Stimulated activated CD8-positive, alpha-beta memory T cell treated with anti-CD3 and anti-CD28 coated beads, Interleukin-2, amount 100 ng/mL, for 48 hours (primary cell): ENCODE measurements around the gene SORBS1.

Source experiments
- DNase-seq, 2 donors: peaks; one replicate each; pipeline ENCODE4 v3.0.0-alpha.2; 2020; ENCODE audit warnings: low read depth in 2 of 2

The SORBS1 gene

GRCh38 chr10:95565336-95565735 is 4.2 kb upstream of the SORBS1 start:
- no peak for DNase-seq

GRCh38 chr10:95564291-95564690 is 3.1 kb upstream of the SORBS1 start:
- no peak for DNase-seq

- DNase-seq, result no peak
Observed at GRCh38 chr10:95562341-95562965, 1.3 kb upstream of the SORBS1 start.

- DNase-seq, result no peak
Observed at GRCh38 chr10:95561864-95562177, 650 bp upstream of the SORBS1 start.

GRCh38 chr10:95560278-95561176 is 644 bp downstream of the SORBS1 start:
- DNase-seq, result peak; percentile 5

- DNase-seq, result no peak
Observed at GRCh38 chr10:95559896-95560277, 1.3 kb downstream of the SORBS1 start.

GRCh38 chr10:95559471-95559870 is 1.7 kb downstream of the SORBS1 start:
- DNase-seq, result no peak

GRCh38 chr10:95558593-95559320 is 2.4 kb downstream of the SORBS1 start:
- DNase-seq, result no peak

GRCh38 chr10:95556994-95557767 is 4.0 kb downstream of the SORBS1 start:
- DNase-seq, result no peak

- no peak for DNase-seq
Observed at GRCh38 chr10:95553674-95554073, 7.5 kb downstream of the SORBS1 start.

- no peak for DNase-seq
Observed at GRCh38 chr10:95552679-95553342, 8.4 kb downstream of the SORBS1 start.

GRCh38 chr10:95550073-95550672 is 11.0 kb downstream of the SORBS1 start:
- DNase-seq, result no peak

GRCh38 chr10:95547791-95548435 is 13.3 kb downstream of the SORBS1 start:
- no peak for DNase-seq

- DNase-seq, result no peak
Observed at GRCh38 chr10:95547197-95547596, 14.0 kb downstream of the SORBS1 start.

- DNase-seq, result no peak
Observed at GRCh38 chr10:95545981-95546380, 15.2 kb downstream of the SORBS1 start.

GRCh38 chr10:95544783-95545500 is 16.2 kb downstream of the SORBS1 start:
- DNase-seq, result no peak

GRCh38 chr10:95543459-95543858 is 17.7 kb downstream of the SORBS1 start:
- no peak for DNase-seq

GRCh38 chr10:95542761-95543160 is 18.4 kb downstream of the SORBS1 start:
- DNase-seq, result no peak

GRCh38 chr10:95542330-95542729 is 18.8 kb downstream of the SORBS1 start:
- DNase-seq, result no peak

- DNase-seq, result no peak
Observed at GRCh38 chr10:95540514-95541052, 20.6 kb downstream of the SORBS1 start.
